ENCODE data around the gene RAI14.
"Not testable (repeated sequence)": the region's sequence is repeated elsewhere in the genome, so short reads cannot be mapped to it uniquely, and the experiment has no call there.

Gene RAI14

GRCh38 chr5:34770486-34770885 lies 114.4 kb downstream of the RAI14 start:
- no peak for DNase-seq (ENCODE audit: low spot score)

- DNase-seq (ENCODE audit: low spot score): no peak
These were observed 114.9 kb downstream of the RAI14 start for GRCh38 chr5:34771076-34771475.

- DNase-seq (ENCODE audit: low spot score): no peak
These were observed 116.4 kb downstream of the RAI14 start for GRCh38 chr5:34772267-34773098.

GRCh38 chr5:34774139-34774538 lies 118.0 kb downstream of the RAI14 start:
- DNase-seq (ENCODE audit: low spot score): no peak

- DNase-seq (ENCODE audit: low spot score): not testable (repeated sequence)
These were observed 118.5 kb downstream of the RAI14 start for GRCh38 chr5:34774678-34775077.

GRCh38 chr5:34775886-34776285 lies 119.8 kb downstream of the RAI14 start:
- DNase-seq (ENCODE audit: low spot score): no peak

GRCh38 chr5:34778091-34778850 lies 122.1 kb downstream of the RAI14 start:
- no peak for DNase-seq (ENCODE audit: low spot score)

- DNase-seq (ENCODE audit: low spot score): not testable (repeated sequence)
These were observed 127.8 kb downstream of the RAI14 start for GRCh38 chr5:34783892-34784291.

GRCh38 chr5:34787035-34787434 lies 130.9 kb downstream of the RAI14 start:
- no peak for DNase-seq (ENCODE audit: low spot score)

GRCh38 chr5:34789021-34789531 lies 132.9 kb downstream of the RAI14 start:
- DNase-seq (ENCODE audit: low spot score): no peak

- DNase-seq (ENCODE audit: low spot score): no peak
These were observed 133.5 kb downstream of the RAI14 start for GRCh38 chr5:34789639-34790038.

GRCh38 chr5:34790069-34790468 lies 133.9 kb downstream of the RAI14 start:
- no peak for DNase-seq (ENCODE audit: low spot score)

GRCh38 chr5:34791761-34792244 lies 135.7 kb downstream of the RAI14 start:
- no peak for DNase-seq (ENCODE audit: low spot score)

GRCh38 chr5:34802834-34803563 lies 146.9 kb downstream of the RAI14 start:
- DNase-seq (ENCODE audit: low spot score): no peak

- DNase-seq (ENCODE audit: low spot score): no peak
These were observed 148.0 kb downstream of the RAI14 start for GRCh38 chr5:34803974-34804732.

GRCh38 chr5:34804913-34805312 lies 148.8 kb downstream of the RAI14 start:
- no peak for DNase-seq (ENCODE audit: low spot score)

GRCh38 chr5:34806532-34806931 lies 150.4 kb downstream of the RAI14 start:
- DNase-seq (ENCODE audit: low spot score): no peak

- no peak for DNase-seq (ENCODE audit: low spot score)
These were observed 155.6 kb downstream of the RAI14 start for GRCh38 chr5:34811706-34812105.

- no peak for DNase-seq (ENCODE audit: low spot score)
These were observed 157.4 kb downstream of the RAI14 start for GRCh38 chr5:34813509-34813908.

GRCh38 chr5:34817558-34818351 lies 161.6 kb downstream of the RAI14 start:
- no peak for DNase-seq (ENCODE audit: low spot score)

GRCh38 chr5:34818717-34819116 lies 162.6 kb downstream of the RAI14 start:
- DNase-seq (ENCODE audit: low spot score): no peak

Data from HuH-7 (cell line).